WTC11 (cell line): Measurements from ENCODE around the gene PDE1A. TPM values are rescaled to one million over a fixed set of nuclear protein-coding genes. Genes with fewer than 3 reads are reported as not detected.

Experiments used
- ATAC-seq: fragments of 200-7000 bp; cut with Tn5 transposase; 2 replicates; pipeline ENCODE4 v1.10.0; 2021; ENCODE audit warnings: mild to moderate bottlenecking, moderate library complexity
- CTCF ChIA-PET: fragments of 300-600 bp; sonication (Branson Sonifier 250); formaldehyde crosslinking; loops from one replicate; lab custom pipeline; 2021; ENCODE audit warnings: antibody characterized with exemption; lab: Charles Lee
- POLR2A ChIA-PET: fragments of 350-600 bp; sonication (Branson Sonifier 250); formaldehyde crosslinking; loops from one replicate; lab custom pipeline; 2021; ENCODE audit warnings: antibody characterized with exemption; lab: Charles Lee
- DNase-seq: peaks from one replicate; pipeline ENCODE4 v3.0.0; 2021; ENCODE audit warnings: low spot score
- H3K27ac Mint-ChIP-seq: 2 replicates; pipeline ENCODE4 v1.8.0; 2021; ENCODE audit warnings: mixed read lengths
- H3K27me3 Mint-ChIP-seq: 2 replicates; pipeline ENCODE4 v1.8.0; 2021; ENCODE audit warnings: low read depth, mild to moderate bottlenecking, moderate library complexity, mixed read lengths
- H3K36me3 Mint-ChIP-seq: 2 replicates; pipeline ENCODE4 v1.8.0; 2021; ENCODE audit warnings: mixed read lengths
- H3K4me1 Mint-ChIP-seq: 2 replicates; pipeline ENCODE4 v1.8.0; 2022; ENCODE audit warnings: mixed read lengths
- H3K4me3 Mint-ChIP-seq: 2 replicates; pipeline ENCODE4 v1.8.0; 2021; ENCODE audit warnings: mild to moderate bottlenecking, moderate library complexity, mixed read lengths
- H3K9me3 Mint-ChIP-seq: 2 replicates; pipeline ENCODE4 v1.8.0; 2021; ENCODE audit warnings: mixed read lengths
- ARID4B ChIP-seq: sonication (generic); formaldehyde crosslinking; IDR thresholded peaks from 2 replicates; pipeline ENCODE4 v1.8.0; 2023; ENCODE audit warnings: missing genetic modification reagents, mild to moderate bottlenecking, borderline replicate concordance
- FOXK1 ChIP-seq: sonication (generic); formaldehyde crosslinking; IDR thresholded peaks from 2 replicates; pipeline ENCODE4 v1.8.0; 2022; ENCODE audit warnings: mild to moderate bottlenecking, moderate library complexity, missing genetic modification reagents
- FOXP1 ChIP-seq: sonication (generic); formaldehyde crosslinking; IDR thresholded peaks from 2 replicates; pipeline ENCODE4 v1.8.0; 2022; ENCODE audit warnings: missing genetic modification reagents, mild to moderate bottlenecking, moderate library complexity, borderline replicate concordance
- HMGXB4 ChIP-seq: sonication (generic); formaldehyde crosslinking; IDR thresholded peaks from 2 replicates; pipeline ENCODE4 v1.8.1; 2023; ENCODE audit warnings: mild to moderate bottlenecking, moderate library complexity, missing genetic modification reagents
- IRF2 ChIP-seq: sonication (generic); formaldehyde crosslinking; IDR thresholded peaks from 2 replicates; pipeline ENCODE4 v1.8.0; 2022; ENCODE audit warnings: low read depth, missing genetic modification reagents, borderline replicate concordance
- MAX ChIP-seq: sonication (generic); formaldehyde crosslinking; IDR thresholded peaks from 2 replicates; pipeline ENCODE4 v1.8.0; 2022; ENCODE audit warnings: mild to moderate bottlenecking, missing genetic modification reagents
- RELA ChIP-seq: sonication (generic); formaldehyde crosslinking; IDR thresholded peaks from 2 replicates; pipeline ENCODE4 v1.8.1; 2022; ENCODE audit warnings: missing genetic modification reagents, mild to moderate bottlenecking, borderline replicate concordance
- ZMAT4 ChIP-seq: fragments of 250-450 bp; sonication (Bioruptor Pico); IDR thresholded peaks from 2 replicates; pipeline ENCODE4 v1.9.0; 2021; ENCODE audit warnings: mild to moderate bottlenecking
- ZNF121 ChIP-seq: sonication (generic); formaldehyde crosslinking; IDR thresholded peaks from 2 replicates; pipeline ENCODE4 v1.8.0; 2023; ENCODE audit warnings: missing genetic modification reagents
- ZNF138 ChIP-seq: sonication (generic); formaldehyde crosslinking; conservative IDR thresholded peaks from 2 replicates; pipeline ENCODE4 v1.8.1; 2022; ENCODE audit warnings: mild to moderate bottlenecking, moderate library complexity, missing genetic modification reagents
- ZNF219 ChIP-seq: sonication (generic); formaldehyde crosslinking; IDR thresholded peaks from 2 replicates; pipeline ENCODE4 v1.8.0; 2023; ENCODE audit warnings: missing genetic modification reagents, mild to moderate bottlenecking, borderline replicate concordance
- ZNF281 ChIP-seq: sonication (generic); formaldehyde crosslinking; IDR thresholded peaks from 2 replicates; pipeline ENCODE4 v1.8.0; 2023; ENCODE audit warnings: mild to moderate bottlenecking, missing genetic modification reagents
- ZNF416 ChIP-seq: fragments of 250-450 bp; sonication (Bioruptor Pico); IDR thresholded peaks from 2 replicates; pipeline ENCODE4 v1.9.0; 2021; ENCODE audit warnings: mild to moderate bottlenecking, inconsistent platforms
- ZNF512 ChIP-seq: sonication (generic); formaldehyde crosslinking; IDR thresholded peaks from 2 replicates; pipeline ENCODE4 v1.8.1; 2022; ENCODE audit warnings: missing genetic modification reagents, borderline replicate concordance
- ZNF532 ChIP-seq: fragments of 250-450 bp; sonication (Bioruptor Pico); IDR thresholded peaks from 2 replicates; pipeline ENCODE4 v1.9.0; 2021; ENCODE audit warnings: mild to moderate bottlenecking, borderline replicate concordance
- total RNA-seq: library from RNA; stranded (reverse); gene quantifications from 3 replicates; pipeline ENCODE4 v1.2.3, GENCODE V29; 2021

PDE1A gene
- total RNA-seq, 1 experiment from 2014 or later: not detected

GRCh38 chr2:182245963-182246362 lies 180.9 kb downstream of the PDE1A start:
- POLR2A ChIA-PET: no interaction called here
- peaks cover 13% of the 10 kb centered on the region for H3K4me1 Mint-ChIP-seq
- H3K36me3 Mint-ChIP-seq: no peaks in the 10 kb centered on the region
- no peak overlapping the region for H3K4me3 Mint-ChIP-seq
- no peak for TF ChIP-seq FOXK1 (CRISPR knock-in tag)
- TF ChIP-seq ZNF281 (CRISPR knock-in tag): no peak
- no peak for TF ChIP-seq HMGXB4 (CRISPR knock-in tag)
- TF ChIP-seq RELA (CRISPR knock-in tag): no peak
- no peak for TF ChIP-seq ZMAT4 (CRISPR knock-in tag)
- no peak for TF ChIP-seq IRF2 (CRISPR knock-in tag)
- no peak for TF ChIP-seq FOXP1 (CRISPR knock-in tag)
- no peak for TF ChIP-seq ZNF219 (CRISPR knock-in tag)
- TF ChIP-seq ZNF416 (CRISPR knock-in tag): no peak
- no peak for TF ChIP-seq ZNF138 (CRISPR knock-in tag)
- TF ChIP-seq MAX (CRISPR knock-in tag): no peak
- TF ChIP-seq ZNF512: no peak
- TF ChIP-seq ZNF532 (CRISPR knock-in tag): no peak
- TF ChIP-seq ZNF121 (CRISPR knock-in tag): no peak
- no peak for TF ChIP-seq ARID4B (CRISPR knock-in tag)
- TF ChIP-seq, all 79 proteins: peak for 0
- ATAC-seq: no peak
- no peak for DNase-seq
- no peaks in the 10 kb centered on the region for H3K9me3 Mint-ChIP-seq
- CTCF ChIA-PET: no interaction called here
- H3K27ac Mint-ChIP-seq: no peak overlapping the region
- no peaks in the 10 kb centered on the region for H3K27me3 Mint-ChIP-seq
